ENCODE measurements around the gene C1QL1.

C1QL1 gene

GRCh38 chr17:44928136-44928535 is 40.0 kb downstream of the C1QL1 start:
- DNase-seq: no peak

DNA sequence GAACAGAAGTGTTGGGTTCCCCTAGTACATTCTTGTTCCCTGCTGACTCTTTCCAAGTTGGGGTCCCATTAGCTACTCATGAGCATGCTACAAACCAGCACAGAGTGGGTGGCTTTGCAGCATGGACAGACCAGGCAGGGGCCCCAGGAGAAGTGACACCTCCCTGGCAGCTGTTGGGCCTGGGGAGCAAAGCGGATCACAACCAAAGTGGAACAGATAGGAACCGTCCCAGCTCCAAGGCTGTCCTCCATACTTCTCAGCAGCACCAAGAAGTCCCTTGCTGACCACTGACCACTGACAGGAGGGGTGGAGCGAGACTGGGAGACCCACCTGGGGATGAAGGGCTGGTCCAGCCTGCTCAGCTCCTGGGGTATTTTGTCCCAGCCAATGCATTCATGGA is 40.4 kb downstream of the C1QL1 start:
- DNase-seq: no peak

GRCh38 chr17:44926821-44927525 is 41.1 kb downstream of the C1QL1 start:
- no peak for DNase-seq

DNA sequence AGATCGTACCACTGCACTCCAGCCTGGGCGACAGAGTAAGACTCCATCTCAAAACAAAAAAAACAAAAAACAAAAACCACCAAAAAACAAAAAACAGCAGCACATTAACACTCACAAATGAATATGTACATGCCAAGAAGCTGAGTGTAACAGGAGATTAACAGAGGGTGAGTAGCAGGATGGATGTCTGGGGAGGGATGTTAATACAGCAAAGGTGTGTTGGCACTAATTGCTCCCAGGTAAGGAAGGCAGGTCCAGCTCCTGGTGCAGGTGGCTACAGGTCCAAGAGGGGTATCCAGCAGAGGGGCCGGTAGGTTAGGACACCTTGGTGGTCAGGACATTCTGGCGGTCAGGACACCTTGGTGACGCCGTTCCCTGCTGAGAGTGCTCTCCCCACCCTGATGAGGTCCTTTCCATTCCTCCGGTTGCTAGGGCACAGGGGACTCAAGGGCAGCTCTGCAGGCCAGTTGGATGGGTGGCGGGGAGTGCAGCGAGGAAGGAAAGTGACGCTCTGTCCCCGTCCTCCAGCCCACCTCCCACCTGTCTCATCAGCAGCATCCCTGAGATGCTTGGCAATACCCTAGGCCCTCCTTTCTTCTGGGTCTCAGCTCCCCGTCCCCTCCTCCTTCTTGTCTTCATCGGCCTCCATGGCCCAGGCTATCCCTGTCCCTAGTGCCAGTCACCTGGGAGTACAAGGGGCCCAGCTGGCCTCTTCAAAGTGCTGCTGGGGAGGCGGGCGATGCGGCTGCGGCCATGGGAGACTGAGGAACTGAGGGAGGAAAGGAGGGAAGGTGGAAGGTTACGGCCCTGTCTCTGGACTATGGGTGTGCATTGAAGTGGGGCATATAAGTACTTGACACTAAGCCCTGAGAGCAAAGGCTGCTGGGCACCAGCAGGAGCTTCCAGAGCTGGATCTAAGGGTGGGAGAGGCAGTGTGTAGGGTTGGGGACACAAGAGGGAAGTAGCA is 42.1 kb downstream of the C1QL1 start:
- no peak for DNase-seq

- DNase-seq: no peak
These were observed 44.0 kb downstream of the C1QL1 start for GRCh38 chr17:44924107-44924544.

- no peak for DNase-seq
These were observed 45.2 kb downstream of the C1QL1 start for GRCh38 chr17:44922746-44923470.

DNA sequence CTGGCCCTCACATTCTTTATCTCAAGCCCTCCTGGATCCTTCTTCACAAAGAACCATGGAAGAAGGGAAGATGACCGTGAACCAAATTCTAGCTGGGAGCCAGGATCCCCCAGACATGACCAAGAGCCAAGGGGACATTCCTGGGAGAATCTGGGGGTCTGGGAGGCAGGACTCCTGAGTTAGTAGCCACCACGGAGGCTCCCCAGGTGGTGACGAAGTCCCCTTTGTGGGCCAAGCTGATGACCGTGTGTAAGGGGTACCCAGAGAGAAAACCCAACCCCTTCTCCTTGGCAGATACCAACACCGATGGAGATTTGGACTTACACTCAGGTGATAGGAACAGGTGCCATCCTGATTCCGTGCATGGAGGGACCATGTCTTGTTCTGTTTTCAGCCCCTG is 46.0 kb downstream of the C1QL1 start:
- DNase-seq: no peak

GRCh38 chr17:44921122-44921882 is 46.8 kb downstream of the C1QL1 start:
- no peak for DNase-seq

GRCh38 chr17:44920565-44920940 is 47.5 kb downstream of the C1QL1 start:
- no peak for DNase-seq

- peak; percentile 66 for DNase-seq
These were observed 48.1 kb downstream of the C1QL1 start for GRCh38 chr17:44919885-44920564.

DNA sequence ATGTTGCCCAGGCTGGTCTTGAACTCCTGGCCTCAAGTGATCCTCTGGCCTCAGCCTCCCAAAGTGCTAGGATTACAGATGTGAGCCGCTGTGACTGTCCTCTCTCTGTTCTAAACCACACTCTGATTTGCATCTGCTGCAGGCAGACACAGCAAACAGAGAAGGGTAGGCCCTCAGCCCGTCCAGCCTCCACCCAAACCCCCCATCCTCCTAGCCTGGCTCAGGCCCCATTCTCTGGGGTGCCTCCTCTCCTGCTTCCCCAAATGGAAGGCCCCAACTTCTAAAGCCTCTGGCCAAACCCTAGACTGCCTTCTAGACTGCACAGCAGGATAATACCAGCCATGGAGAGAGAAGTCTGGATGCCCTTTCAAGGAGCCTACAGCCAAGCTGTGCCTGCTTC is 48.7 kb downstream of the C1QL1 start:
- no peak for DNase-seq

GRCh38 chr17:44918006-44918405 is 50.1 kb downstream of the C1QL1 start:
- no peak for DNase-seq

GRCh38 chr17:44917456-44917855 is 50.6 kb downstream of the C1QL1 start:
- no peak for DNase-seq

DNA sequence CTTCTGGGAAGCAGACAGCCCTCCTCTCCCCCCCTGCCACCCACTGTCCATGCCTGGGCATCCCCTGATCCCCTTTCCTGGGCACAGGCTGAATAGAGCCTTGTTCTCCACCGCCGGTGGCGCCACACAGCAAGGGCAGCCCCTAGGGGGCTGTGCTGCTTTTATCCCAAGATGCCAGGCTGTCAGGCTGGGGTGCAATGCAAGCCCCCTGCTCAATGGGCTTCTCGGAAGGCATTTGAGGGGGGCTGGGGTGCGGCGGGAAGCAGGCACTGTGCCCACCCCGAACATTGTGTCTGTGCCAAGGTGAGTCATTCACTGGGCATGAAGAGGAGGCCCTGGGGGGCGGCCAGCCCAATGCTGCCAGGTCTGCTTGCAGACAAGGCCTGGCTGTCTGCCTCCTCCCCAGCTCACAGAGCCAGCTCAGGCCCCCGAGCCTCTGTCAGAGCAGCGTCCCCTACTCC is 51.3 kb downstream of the C1QL1 start:
- DNase-seq: no peak

DNA sequence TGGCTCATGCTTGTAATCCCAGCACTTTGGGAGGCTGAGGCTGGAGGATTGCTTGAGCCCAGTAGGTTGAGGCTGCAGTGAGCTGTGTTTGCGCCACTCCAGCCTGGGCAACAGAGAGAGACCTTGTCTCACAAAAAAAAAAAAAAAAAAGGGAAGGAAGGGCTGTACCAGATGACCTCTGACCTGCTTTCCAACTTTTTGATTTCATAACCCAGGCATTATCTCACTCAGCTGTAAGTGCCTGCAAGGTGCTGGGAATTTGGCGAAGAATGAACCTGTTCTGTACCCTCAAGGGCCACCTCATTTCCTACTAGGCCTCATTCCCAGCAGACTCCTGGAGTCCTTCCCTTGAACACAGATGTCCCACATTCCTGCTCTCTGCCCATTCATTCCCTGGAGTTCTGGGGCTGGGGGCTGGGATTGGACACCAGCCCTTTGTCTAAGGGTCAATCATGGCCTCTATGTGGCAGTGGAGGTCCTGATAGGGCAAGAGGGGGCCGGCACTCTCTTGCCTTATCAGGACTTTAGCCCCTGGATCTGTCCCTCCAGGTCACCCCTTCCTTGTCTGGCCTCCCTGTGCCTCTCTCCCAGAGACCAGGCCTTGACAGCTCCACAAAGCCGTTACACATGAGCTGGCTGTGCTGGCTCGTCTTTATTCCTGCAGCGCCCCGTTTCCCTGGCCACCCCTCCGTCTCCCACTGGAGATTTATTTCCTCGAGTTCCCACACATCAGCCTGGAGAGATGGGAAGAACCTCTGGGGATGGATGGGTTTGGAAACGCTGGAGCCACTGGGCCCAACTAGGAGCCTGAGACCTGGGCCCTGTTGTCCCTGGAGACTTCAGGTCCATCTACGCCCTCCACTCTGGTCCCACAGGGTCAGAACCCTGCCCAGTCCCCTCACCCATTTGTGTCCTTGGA is 52.0 kb downstream of the C1QL1 start:
- no peak for DNase-seq

- no peak for DNase-seq
These were observed 52.8 kb downstream of the C1QL1 start, which contains the start of gene GFAP for GRCh38 chr17:44915321-44915726. TSS of gene GFAP (minus strand) at chr17:44915500. CDS start at chr17:44915486, 14 bp downstream.

GRCh38 chr17:44914698-44915271 is 53.3 kb downstream of the C1QL1 start:
- DNase-seq: no peak

DNA sequence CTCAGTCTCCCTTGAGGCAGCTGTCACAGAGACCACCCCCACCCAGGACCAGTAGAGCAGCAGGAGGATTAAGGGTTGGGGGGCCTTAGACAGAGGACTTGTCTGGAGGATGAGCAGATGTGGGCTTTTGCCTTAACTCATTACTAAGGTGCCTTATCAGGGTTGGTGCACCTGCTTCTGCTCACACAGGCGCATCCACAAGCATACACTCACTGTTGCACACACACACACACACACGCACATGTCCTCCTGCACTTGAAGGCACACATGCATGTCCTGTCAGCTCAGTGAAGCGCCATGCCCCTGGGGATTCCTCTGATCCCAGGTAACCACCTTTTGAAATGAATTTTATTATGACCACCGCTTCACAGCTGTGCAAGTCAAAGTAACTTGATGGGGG is 54.0 kb downstream of the C1QL1 start:
- DNase-seq: no peak

- DNase-seq: no peak
These were observed 54.4 kb downstream of the C1QL1 start for GRCh38 chr17:44913676-44914075.
